ENCODE measurements around the gene ATP5F1B. TPM values are rescaled to one million over a fixed set of nuclear protein-coding genes. Genes with fewer than 3 reads are reported as not detected.

Gene ATP5F1B
- total and polyA plus RNA-seq, 2 of the 13 experiments (the other 11 are each of a cell fraction or from before 2014, with no cell fraction given), result 1,051 to 1,180 TPM

GRCh38 chr12:56645201-56645716, 525 bp downstream of the ATP5F1B start (continued):
- TF ChIP-seq RARA (CRISPR knock-in tag; IDR thresholded peaks at IDR 0.05) (no peak), THAP8 (CRISPR knock-in tag; IDR thresholded peaks at IDR 0.05; ENCODE audit: borderline replicate concordance) (no peak), SNAI1 (CRISPR knock-in tag; IDR thresholded peaks at IDR 0.05; ENCODE audit: borderline replicate concordance) (0 out of 2 replicates have a peak, but pooled peaks have one; percentile 52), SOX5 (CRISPR knock-in tag; IDR thresholded peaks at IDR 0.05; ENCODE audit: borderline replicate concordance) (no peak), ZNF883 (CRISPR knock-in tag; IDR thresholded peaks at IDR 0.05; ENCODE audit: not compliant biosample characterization) (peak; percentile 43), HIVEP1 (CRISPR knock-in tag; IDR thresholded peaks at IDR 0.05) (no peak), ZNF256 (CRISPR knock-in tag; conservative IDR thresholded peaks at IDR 0.05) (no peak), ZBTB46 (CRISPR knock-in tag; IDR thresholded peaks at IDR 0.05; ENCODE audit: borderline replicate concordance) (0 out of 2 replicates have a peak, but pooled peaks have one; percentile 17), SMAD9 (CRISPR knock-in tag; IDR thresholded peaks at IDR 0.05) (0 out of 2 replicates have a peak, but pooled peaks have one; percentile 13), ZNF367 (CRISPR knock-in tag; IDR thresholded peaks at IDR 0.05; ENCODE audit: borderline replicate concordance) (no peak), ZBTB3 (CRISPR knock-in tag; IDR thresholded peaks at IDR 0.05; ENCODE audit: borderline replicate concordance, low read depth) (no peak; the same call in 1 of the 2 replicates), ZNF333 (CRISPR knock-in tag; IDR thresholded peaks at IDR 0.05; ENCODE audit: borderline replicate concordance) (0 out of 2 replicates have a peak, but pooled peaks have one; percentile 8), RORA (CRISPR knock-in tag; IDR thresholded peaks at IDR 0.05) (no peak), ONECUT2 (CRISPR knock-in tag; IDR thresholded peaks at IDR 0.05) (peak; percentile 80; the same call in 1 of the 2 replicates), ZNF570 (CRISPR knock-in tag; IDR thresholded peaks at IDR 0.05; ENCODE audit: borderline replicate concordance) (0 out of 2 replicates have a peak, but pooled peaks have one; percentile 1), KDM4B (CRISPR knock-in tag; IDR thresholded peaks at IDR 0.05) (no peak), ZSCAN21 (CRISPR knock-in tag; IDR thresholded peaks at IDR 0.05; ENCODE audit: borderline replicate concordance) (0 out of 2 replicates have a peak, but pooled peaks have one; percentile 38), ZNF230 (CRISPR knock-in tag; IDR thresholded peaks at IDR 0.05) (peak; percentile 15; the same call in 1 of the 2 replicates)
- TF ChIP-seq, protein P1, sequence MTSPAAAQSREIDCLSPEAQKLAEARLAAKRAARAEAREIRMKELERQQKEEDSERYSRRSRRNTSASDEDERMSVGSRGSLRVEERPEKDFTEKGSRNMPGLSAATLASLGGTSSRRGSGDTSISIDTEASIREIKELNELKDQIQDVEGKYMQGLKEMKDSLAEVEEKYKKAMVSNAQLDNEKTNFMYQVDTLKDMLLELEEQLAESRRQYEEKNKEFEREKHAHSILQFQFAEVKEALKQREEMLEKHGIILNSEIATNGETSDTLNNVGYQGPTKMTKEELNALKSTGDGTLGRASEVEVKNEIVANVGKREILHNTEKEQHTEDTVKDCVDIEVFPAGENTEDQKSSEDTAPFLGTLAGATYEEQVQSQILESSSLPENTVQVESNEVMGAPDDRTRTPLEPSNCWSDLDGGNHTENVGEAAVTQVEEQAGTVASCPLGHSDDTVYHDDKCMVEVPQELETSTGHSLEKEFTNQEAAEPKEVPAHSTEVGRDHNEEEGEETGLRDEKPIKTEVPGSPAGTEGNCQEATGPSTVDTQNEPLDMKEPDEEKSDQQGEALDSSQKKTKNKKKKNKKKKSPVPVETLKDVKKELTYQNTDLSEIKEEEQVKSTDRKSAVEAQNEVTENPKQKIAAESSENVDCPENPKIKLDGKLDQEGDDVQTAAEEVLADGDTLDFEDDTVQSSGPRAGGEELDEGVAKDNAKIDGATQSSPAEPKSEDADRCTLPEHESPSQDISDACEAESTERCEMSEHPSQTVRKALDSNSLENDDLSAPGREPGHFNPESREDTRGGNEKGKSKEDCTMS (CRISPR knock-in tag; conservative IDR thresholded peaks at IDR 0.05), result no peak
- TF ChIP-seq, protein P2, sequence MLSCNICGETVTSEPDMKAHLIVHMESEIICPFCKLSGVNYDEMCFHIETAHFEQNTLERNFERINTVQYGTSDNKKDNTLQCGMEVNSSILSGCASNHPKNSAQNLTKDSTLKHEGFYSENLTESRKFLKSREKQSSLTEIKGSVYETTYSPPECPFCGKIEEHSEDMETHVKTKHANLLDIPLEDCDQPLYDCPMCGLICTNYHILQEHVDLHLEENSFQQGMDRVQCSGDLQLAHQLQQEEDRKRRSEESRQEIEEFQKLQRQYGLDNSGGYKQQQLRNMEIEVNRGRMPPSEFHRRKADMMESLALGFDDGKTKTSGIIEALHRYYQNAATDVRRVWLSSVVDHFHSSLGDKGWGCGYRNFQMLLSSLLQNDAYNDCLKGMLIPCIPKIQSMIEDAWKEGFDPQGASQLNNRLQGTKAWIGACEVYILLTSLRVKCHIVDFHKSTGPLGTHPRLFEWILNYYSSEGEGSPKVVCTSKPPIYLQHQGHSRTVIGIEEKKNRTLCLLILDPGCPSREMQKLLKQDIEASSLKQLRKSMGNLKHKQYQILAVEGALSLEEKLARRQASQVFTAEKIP (CRISPR knock-in tag; IDR thresholded peaks at IDR 0.05; ENCODE audit: borderline replicate concordance), result no peak
- TF ChIP-seq, protein P3, sequence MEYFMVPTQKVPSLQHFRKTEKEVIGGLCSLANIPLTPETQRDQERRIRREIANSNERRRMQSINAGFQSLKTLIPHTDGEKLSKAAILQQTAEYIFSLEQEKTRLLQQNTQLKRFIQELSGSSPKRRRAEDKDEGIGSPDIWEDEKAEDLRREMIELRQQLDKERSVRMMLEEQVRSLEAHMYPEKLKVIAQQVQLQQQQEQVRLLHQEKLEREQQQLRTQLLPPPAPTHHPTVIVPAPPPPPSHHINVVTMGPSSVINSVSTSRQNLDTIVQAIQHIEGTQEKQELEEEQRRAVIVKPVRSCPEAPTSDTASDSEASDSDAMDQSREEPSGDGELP (IDR thresholded peaks at IDR 0.05; ENCODE audit: borderline replicate concordance, low read depth), result no peak

All from HepG2 (cell line).